GM19467 (cell line): Measurements from ENCODE around the gene TOR4A.

Experiments used
- ATAC-seq: cut with Tn5 transposase; IDR thresholded peaks from one replicate; pipeline ENCODE4 v1.9.1; 2021; ENCODE audit warnings: mild to moderate bottlenecking, moderate library complexity; ENCODE audit not compliant: unreplicated experiment

The TOR4A gene

GRCh38 chr9:137269231-137269772, 8.2 kb upstream of the TOR4A start:
- no peak for ATAC-seq

GRCh38 chr9:137270929-137271695, 6.4 kb upstream of the TOR4A start:
- no peak for ATAC-seq

GRCh38 chr9:137271696-137272076, 5.8 kb upstream of the TOR4A start:
- no peak for ATAC-seq

GRCh38 chr9:137272241-137273094, 5.1 kb upstream of the TOR4A start:
- no peak for ATAC-seq

GRCh38 chr9:137273095-137273490, 4.4 kb upstream of the TOR4A start:
- no peak for ATAC-seq

- ATAC-seq, result no peak
Observed at GRCh38 chr9:137273611-137274320, 3.8 kb upstream of the TOR4A start.

GRCh38 chr9:137275203-137275587, 2.3 kb upstream of the TOR4A start:
- ATAC-seq, result no peak

- ATAC-seq, result no peak
Observed at GRCh38 chr9:137275588-137276472, 1.7 kb upstream of the TOR4A start.

GRCh38 chr9:137276473-137277328, 825 bp upstream of the TOR4A start:
- ATAC-seq, result no peak

GRCh38 chr9:137278061-137278701, 655 bp downstream of the TOR4A start:
- ATAC-seq, result no peak

- ATAC-seq, result no peak
Observed at GRCh38 chr9:137278721-137279711, 1.5 kb downstream of the TOR4A start.

- ATAC-seq, result no peak
Observed at GRCh38 chr9:137279741-137280473, 2.4 kb downstream of the TOR4A start.

- ATAC-seq, result no peak
Observed at GRCh38 chr9:137280474-137281344, 3.2 kb downstream of the TOR4A start.

- no peak for ATAC-seq
Observed at GRCh38 chr9:137281345-137282116, 4.0 kb downstream of the TOR4A start.

GRCh38 chr9:137286975-137287383, 9.5 kb downstream of the TOR4A start:
- no peak for ATAC-seq
